HG02943 (cell line): Measurements from ENCODE around the gene MDM4.
"Not testable (repeated sequence)": the region's sequence is repeated elsewhere in the genome, so short reads cannot be mapped to it uniquely, and the experiment has no call there.

Experiments
- ATAC-seq: cut with Tn5 transposase; IDR thresholded peaks from one replicate; pipeline ENCODE4 v1.9.1; 2021; ENCODE audit warnings: mild to moderate bottlenecking, low read depth, moderate library complexity; ENCODE audit not compliant: unreplicated experiment

Gene MDM4

GRCh38 chr1:204511366-204511765 lies 4.8 kb upstream of the MDM4 start:
- no peak for ATAC-seq

GRCh38 chr1:204513117-204513716 lies 3.0 kb upstream of the MDM4 start:
- ATAC-seq = no peak

GRCh38 chr1:204514828-204515227 lies 1.4 kb upstream of the MDM4 start:
- no peak for ATAC-seq

GRCh38 chr1:204517382-204517781 lies 1.2 kb downstream of the MDM4 start:
- not testable (repeated sequence) for ATAC-seq

- ATAC-seq = no peak
These were observed 4.9 kb downstream of the MDM4 start for GRCh38 chr1:204520834-204521709.

- not testable (repeated sequence) for ATAC-seq
These were observed 5.8 kb downstream of the MDM4 start for GRCh38 chr1:204521941-204522521.

GRCh38 chr1:204523605-204524215 lies 7.5 kb downstream of the MDM4 start:
- ATAC-seq = no peak

GRCh38 chr1:204524986-204525385 lies 8.8 kb downstream of the MDM4 start:
- no peak for ATAC-seq

- ATAC-seq = no peak
These were observed 12.0 kb downstream of the MDM4 start for GRCh38 chr1:204528241-204528640.

GRCh38 chr1:204528677-204529076 lies 12.5 kb downstream of the MDM4 start:
- no peak for ATAC-seq

- no peak for ATAC-seq
These were observed 13.2 kb downstream of the MDM4 start for GRCh38 chr1:204529371-204529895.

- peak; percentile 76 for ATAC-seq
These were observed 14.7 kb downstream of the MDM4 start for GRCh38 chr1:204530932-204531331.

GRCh38 chr1:204532832-204533231 lies 16.6 kb downstream of the MDM4 start:
- ATAC-seq = no peak

GRCh38 chr1:204541626-204542025 lies 25.4 kb downstream of the MDM4 start:
- ATAC-seq = no peak

- ATAC-seq = no peak
These were observed 28.1 kb downstream of the MDM4 start for GRCh38 chr1:204544321-204544720.

- ATAC-seq = no peak
These were observed 29.0 kb downstream of the MDM4 start for GRCh38 chr1:204545202-204545601.

GRCh38 chr1:204545881-204546280 lies 29.7 kb downstream of the MDM4 start:
- ATAC-seq = no peak

GRCh38 chr1:204548265-204548664 lies 32.1 kb downstream of the MDM4 start:
- ATAC-seq = no peak

- ATAC-seq = no peak
These were observed 33.1 kb downstream of the MDM4 start for GRCh38 chr1:204549313-204549712.

GRCh38 chr1:204550926-204551325 lies 34.7 kb downstream of the MDM4 start:
- ATAC-seq = no peak

- ATAC-seq = no peak
These were observed 40.3 kb downstream of the MDM4 start for GRCh38 chr1:204556458-204557052.
